Ascending aorta (tissue), 2 donors: ENCODE measurements around the gene PHACTR2. TPM values are rescaled to one million over a fixed set of nuclear protein-coding genes. Genes with fewer than 3 reads are reported as not detected.
A peak's percentile ranks its signal among the peaks of the same experiment; 100 is the strongest.

Experiments
- DNase-seq, 2 donors: peaks; one replicate each; pipeline ENCODE4 v3.0.0-alpha.2; 2019; ENCODE audit warnings: low spot score in 2 of 2
- H3K27ac ChIP-seq, 2 donors: fragments of 200-600 bp; sonication (generic); one replicate each; pipeline ENCODE4 v1.5.1; 2016 to 2017; ENCODE audit warnings: mild to moderate bottlenecking in 1 of 2
- H3K27me3 ChIP-seq: fragments of 200-600 bp; sonication (generic); one replicate; pipeline ENCODE4 v1.5.1; 2017
- H3K36me3 ChIP-seq, 2 donors: fragments of 200-600 bp; sonication (generic); one replicate each; pipeline ENCODE4 v1.5.1; 2016
- H3K4me1 ChIP-seq, 2 donors: fragments of 200-600 bp; sonication (generic); one replicate each; pipeline ENCODE4 v1.5.1; 2016 to 2017; ENCODE audit warnings: mild to moderate bottlenecking in 1 of 2
- H3K4me3 ChIP-seq, 2 donors: fragments of 200-600 bp; sonication (generic); one replicate each; pipeline ENCODE4 v1.5.1; 2016 to 2017; ENCODE audit warnings: mild to moderate bottlenecking in 1 of 2
- H3K9me3 ChIP-seq, 2 donors: fragments of 200-600 bp; sonication (generic); one replicate each; pipeline ENCODE4 v1.5.1; 2016
- CTCF ChIP-seq, 3 experiments: fragments of 200-600 bp in 2 of 3; fragments of 450-650 bp in 1 of 3; sonication (generic) in 2 of 3; IDR thresholded peaks; one replicate each; pipeline ENCODE4 v1.5.1; 2016 to 2019; ENCODE audit warnings: antibody characterized with exemption in 3 of 3, mild to moderate bottlenecking in 1 of 3, moderate library complexity in 1 of 3
- intact Hi-C: fragments of 100-400 bp; cut with DNase I; formaldehyde crosslinking; loops from one replicate; pipeline ENCODE4 v1.15.1; 2023
- total RNA-seq: library from RNA; depleted of rRNA; stranded (reverse); fragments of >200 nt; gene quantifications from one replicate; pipeline ENCODE4 v1.1.0, GENCODE V29; 2016

The PHACTR2 gene
- total RNA-seq, 1 donor from 2014 or later: 112 TPM

- Histone ChIP-seq H3K9me3 (peaks cover 0 to 8% of the 10 kb centered on the region in 2 donors), H3K4me3 (peak overlapping the region in 1 of 2 donors; percentile 8), H3K27ac (peak overlapping the region; percentile 79 to 95), H3K36me3 (no peaks in the 10 kb centered on the region), H3K4me1 (peaks cover 4 to 27% of the 10 kb centered on the region in 2 donors), H3K27me3 (no peaks in the 10 kb centered on the region)
- intact Hi-C loops: no loop called here
- no peak for DNase-seq
- no peak for TF ChIP-seq CTCF (IDR thresholded peaks at IDR 0.05)
These were observed 4.1 kb upstream of the PHACTR2 start for GRCh38 chr6:143673669-143674068.

GRCh38 chr6:143674483-143675381 lies 3.0 kb upstream of the PHACTR2 start:
- intact Hi-C loops: loop anchor here (5.0 kb wide), 3 partner anchors 338 to 727 kb away; partner anchors contain the start of genes HIVEP2 and SF3B5
- H3K9me3 ChIP-seq: no peaks in the 10 kb centered on the region
- peak overlapping the region; percentile 79 to 95 for H3K27ac ChIP-seq

GRCh38 chr6:143675382-143675900 lies 2.3 kb upstream of the PHACTR2 start:
- no peak for DNase-seq
- Histone ChIP-seq H3K9me3 (no peaks in the 10 kb centered on the region), H3K36me3 (no peaks in the 10 kb centered on the region), H3K27me3 (no peaks in the 10 kb centered on the region), H3K4me3 (no peak overlapping the region), H3K4me1 (peaks cover 4 to 29% of the 10 kb centered on the region in 2 donors), H3K27ac (peak overlapping the region; percentile 79 to 95)
- intact Hi-C loops: loop anchor here (5.0 kb wide), 3 partner anchors 337 to 728 kb away; partner anchors contain the start of genes HIVEP2 and SF3B5
- no peak for TF ChIP-seq CTCF (IDR thresholded peaks at IDR 0.05)

More at GRCh38 chr6:143674483-143675381, 3.0 kb upstream of the PHACTR2 start:
- no peak for TF ChIP-seq CTCF (IDR thresholded peaks at IDR 0.05)
- Histone ChIP-seq H3K36me3 (no peaks in the 10 kb centered on the region), H3K4me3 (no peak overlapping the region), H3K4me1 (peaks cover 4 to 28% of the 10 kb centered on the region in 2 donors), H3K27me3 (no peaks in the 10 kb centered on the region)
- DNase-seq: no peak

GRCh38 chr6:143675946-143676345 lies 1.8 kb upstream of the PHACTR2 start:
- TF ChIP-seq CTCF (IDR thresholded peaks at IDR 0.05): no peak
- intact Hi-C loops: loop anchor here (1.0 to 5.0 kb wide), 5 partner anchors 97 to 729 kb away; partner anchors contain the start of genes HIVEP2, LTV1 and SF3B5
- H3K27ac ChIP-seq: peak overlapping the region; percentile 79 to 95

GRCh38 chr6:143676437-143677045 lies 1.2 kb upstream of the PHACTR2 start:
- H3K36me3 ChIP-seq: no peaks in the 10 kb centered on the region
- H3K27ac ChIP-seq: peak overlapping the region; percentile 79 to 95
- intact Hi-C loops: loop anchor here (1.0 to 5.0 kb wide), 5 partner anchors 98 to 729 kb away; partner anchors contain the start of genes HIVEP2, LTV1 and SF3B5
- H3K27me3 ChIP-seq: no peaks in the 10 kb centered on the region
- peaks cover 4 to 29% of the 10 kb centered on the region in 2 donors for H3K4me1 ChIP-seq
- peak overlapping the region in 1 of 2 donors; percentile 72 for H3K4me3 ChIP-seq
- TF ChIP-seq CTCF (IDR thresholded peaks at IDR 0.05): no peak
- no peaks in the 10 kb centered on the region for H3K9me3 ChIP-seq
- DNase-seq: no peak

More at GRCh38 chr6:143675946-143676345, 1.8 kb upstream of the PHACTR2 start:
- Histone ChIP-seq H3K27me3 (no peaks in the 10 kb centered on the region), H3K36me3 (no peaks in the 10 kb centered on the region), H3K4me3 (no peak overlapping the region), H3K4me1 (peaks cover 4 to 29% of the 10 kb centered on the region in 2 donors), H3K9me3 (no peaks in the 10 kb centered on the region)
- no peak for DNase-seq
